ENCODE data around the gene ZNF544. TPM values are rescaled to one million over a fixed set of nuclear protein-coding genes. Genes with fewer than 3 reads are reported as not detected.

The ZNF544 gene
- total RNA-seq, 5 donors from 2014 or later (not counting 1 experiment from before 2014, with no cell fraction given) = 23.4 to 54.0 (median 47.1) TPM

DNA sequence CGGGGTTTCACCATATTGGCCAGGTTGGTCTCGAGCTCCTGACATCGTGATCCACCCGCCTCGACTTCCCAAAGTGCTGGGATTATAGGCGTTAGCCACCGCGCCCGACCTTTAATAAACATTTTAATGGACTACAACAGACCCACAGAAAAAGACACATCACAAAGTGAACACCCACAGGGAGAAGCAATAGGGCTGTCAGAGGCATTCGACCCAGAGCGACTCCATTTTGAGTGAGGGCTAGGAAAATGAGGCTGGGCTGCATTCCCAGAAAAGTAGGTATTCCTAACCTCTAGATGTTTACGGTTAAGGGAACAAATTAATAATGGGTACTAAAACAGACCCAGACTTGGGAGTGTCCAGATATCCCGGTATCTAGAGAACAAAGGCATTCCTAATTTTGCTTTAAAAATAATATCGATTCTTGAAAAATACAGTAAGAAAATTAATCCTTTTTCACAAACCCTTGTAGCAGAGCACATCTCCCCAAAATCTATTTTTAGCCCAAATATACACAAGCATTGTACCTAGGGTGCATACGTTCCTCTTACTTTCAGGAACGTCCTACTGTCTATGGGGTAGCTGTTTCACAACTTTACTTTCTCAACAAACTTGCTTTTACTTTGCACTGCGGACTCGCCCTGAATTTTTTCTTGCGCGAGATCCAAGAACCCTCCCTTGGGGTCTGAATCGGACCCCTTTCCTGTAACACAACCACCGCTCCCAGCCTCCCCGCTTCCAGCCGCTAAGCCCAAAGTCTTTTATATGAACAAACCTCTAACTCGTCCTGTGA is 49.2 kb downstream of the ZNF544 start:
- H3K27me3 Mint-ChIP-seq = no peaks in the 10 kb centered on the region
- no peak for DNase-seq
- H3K4me1 ChIP-seq (ENCODE audit: control insufficient read depth in 1 of 2, extremely low read depth in 1 of 2, insufficient read depth in 2 of 2, low read length in 2 of 2) = peaks cover 10 to 22% of the 10 kb centered on the region in 2 experiments
- peak; percentile 0 to 11 (median 4) for ATAC-seq (replicated peaks in 1 of 4)
- ChIA-PET CTCF (no interaction called here), POLR2A (interaction anchor here in 1 of 2 donors (0.5 kb wide), 3 partner anchors 9 to 45 kb away, joined by 3 to 5 read pairs (median 5); no protein-coding TSS in a partner anchor)
- H3K9me3 Mint-ChIP-seq = peaks cover 0 to 16% (median 10%) of the 10 kb centered on the region in 3 donors
- no peaks in the 10 kb centered on the region for H3K27me3 ChIP-seq (replicated peaks in 1 of 2; ENCODE audit: control insufficient read depth in 2 of 2, extremely low read depth in 1 of 2, insufficient read depth in 2 of 2, low read length in 1 of 2)
- H3K4me3 ChIP-seq (ENCODE audit: control insufficient read depth in 1 of 2, extremely low read depth in 1 of 2, low read length in 1 of 2) = peak overlapping the region; percentile 90 to 92
- no peaks in the 10 kb centered on the region for H3K9me3 ChIP-seq
- peaks cover 15 to 16% of the 10 kb centered on the region in 2 donors for H3K36me3 ChIP-seq (ENCODE audit: control insufficient read depth in 2 of 2, extremely low read depth in 1 of 2, insufficient read depth in 1 of 2, low read length in 1 of 2)
- peak overlapping the region; percentile 95 to 98 for H3K27ac Mint-ChIP-seq
- peaks cover 45 to 55% (median 46%) of the 10 kb centered on the region in 3 donors for H3K4me1 Mint-ChIP-seq
- peaks cover 39% of the 10 kb centered on the region for H3K36me3 Mint-ChIP-seq
- H3K4me3 Mint-ChIP-seq = peak overlapping the region; percentile 89 to 97 (median 94)
- peak overlapping the region; percentile 84 for H3K27ac ChIP-seq (ENCODE audit: low read length)
- 17% methylated on average over 11 of the region's 25 CpGs for WGBS (ENCODE audit: insufficient coverage)

DNA sequence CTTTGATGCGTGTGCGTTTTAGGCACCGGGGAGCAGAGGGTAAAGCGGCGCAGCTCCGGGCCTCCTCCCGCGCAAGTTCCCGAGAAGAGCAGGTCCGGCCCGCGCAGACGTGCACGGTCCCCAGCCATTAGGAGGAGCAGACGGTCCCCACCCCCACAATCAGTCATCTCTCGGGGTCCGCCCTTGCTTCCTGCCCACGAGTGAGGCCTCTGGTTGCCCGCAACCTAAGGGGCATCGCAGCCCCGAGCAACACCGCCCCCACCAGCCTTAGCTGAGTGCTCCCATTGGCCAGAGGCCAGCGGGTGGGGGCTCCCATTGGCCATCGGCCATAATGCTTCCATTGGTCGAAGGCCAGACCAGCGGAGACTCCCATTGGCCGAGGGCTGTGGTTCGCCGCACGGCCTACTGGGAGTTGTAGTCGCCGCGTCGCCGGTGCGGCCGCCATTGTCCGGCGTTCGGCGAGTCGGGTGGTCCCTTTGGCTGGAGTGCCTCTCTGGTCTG is 49.9 kb downstream of the ZNF544 start, which contains the start of gene ZNF8:
ZNF8 (plus strand) TSS at position 415 of the 501 bp plus-strand sequence. CDS start 127 bp downstream, outside the sequence.
- Histone ChIP-seq H3K9me3 (no peaks in the 10 kb centered on the region), H3K4me1 (ENCODE audit: control insufficient read depth in 1 of 2, extremely low read depth in 1 of 2, insufficient read depth in 2 of 2, low read length in 2 of 2) (peaks cover 10 to 22% of the 10 kb centered on the region in 2 experiments), H3K27ac (ENCODE audit: low read length) (peak within 1 kb of the TSS; percentile 84), H3K4me3 (ENCODE audit: control insufficient read depth in 1 of 2, extremely low read depth in 1 of 2, low read length in 1 of 2) (peak within 1 kb of the TSS; percentile 90 to 92), H3K36me3 (ENCODE audit: control insufficient read depth in 2 of 2, extremely low read depth in 1 of 2, insufficient read depth in 1 of 2, low read length in 1 of 2) (peaks cover 12 to 16% of the 10 kb centered on the region in 2 donors), H3K27me3 (replicated peaks in 1 of 2; ENCODE audit: control insufficient read depth in 2 of 2, extremely low read depth in 1 of 2, insufficient read depth in 2 of 2, low read length in 1 of 2) (no peaks in the 10 kb centered on the region)
- Mint-ChIP-seq H3K4me1 (peaks cover 46 to 55% (median 46%) of the 10 kb centered on the region in 3 donors), H3K4me3 (peak within 1 kb of the TSS; percentile 89 to 97 (median 94)), H3K27me3 (no peaks in the 10 kb centered on the region), H3K9me3 (peaks cover 0 to 16% (median 10%) of the 10 kb centered on the region in 3 donors), H3K36me3 (peaks cover 43% of the 10 kb centered on the region), H3K27ac (peak within 1 kb of the TSS; percentile 95 to 98)
- ATAC-seq (replicated peaks in 1 of 4) (peak; percentile 96 to 98 (median 97)), DNase-seq (peak; percentile 90 to 99 (median 94))
- POLR2A ChIA-PET = interaction anchor here in 1 of 2 donors (0.5 kb wide), 1 partner anchor 9 kb away, joined by 5 read pairs; no protein-coding TSS in a partner anchor
- CTCF ChIA-PET = no interaction called here
- under 1% methylated on average over 39 of the region's 42 CpGs for WGBS (ENCODE audit: insufficient coverage)

GRCh38 chr19:58279042-58279924 is 50.6 kb downstream of the ZNF544 start:
- ATAC-seq (replicated peaks in 1 of 4) (peak in 1 of 4 experiments; percentile 4), DNase-seq (peak in 23 of 35 experiments; percentile 2 to 38 (median 7))
- H3K4me1 ChIP-seq (ENCODE audit: control insufficient read depth in 1 of 2, extremely low read depth in 1 of 2, insufficient read depth in 2 of 2, low read length in 2 of 2) = peaks cover 10 to 22% of the 10 kb centered on the region in 2 experiments
- H3K27ac ChIP-seq (ENCODE audit: low read length) = peak overlapping the region; percentile 84
- CTCF ChIA-PET = interaction anchor here in 1 of 2 donors (0.6 kb wide), 1 partner anchor 60 kb away, joined by 6 read pairs; no protein-coding TSS in a partner anchor
- no peaks in the 10 kb centered on the region for H3K27me3 ChIP-seq (replicated peaks in 1 of 2; ENCODE audit: control insufficient read depth in 2 of 2, extremely low read depth in 1 of 2, insufficient read depth in 2 of 2, low read length in 1 of 2)
- Mint-ChIP-seq H3K4me1 (peaks cover 46 to 55% (median 46%) of the 10 kb centered on the region in 3 donors), H3K27me3 (no peaks in the 10 kb centered on the region), H3K4me3 (peak overlapping the region; percentile 89 to 97 (median 94)), H3K27ac (peak overlapping the region; percentile 95 to 98), H3K9me3 (peaks cover 0 to 13% (median 8%) of the 10 kb centered on the region in 3 donors), H3K36me3 (peaks cover 38% of the 10 kb centered on the region)
- 5% methylated on average over 53 of the region's 60 CpGs for WGBS (ENCODE audit: insufficient coverage)
- peaks cover 9 to 13% of the 10 kb centered on the region in 2 donors for H3K36me3 ChIP-seq (ENCODE audit: control insufficient read depth in 2 of 2, extremely low read depth in 1 of 2, insufficient read depth in 1 of 2, low read length in 1 of 2)
- no peaks in the 10 kb centered on the region for H3K9me3 ChIP-seq
- POLR2A ChIA-PET = no interaction called here
- peak overlapping the region; percentile 90 to 92 for H3K4me3 ChIP-seq (ENCODE audit: control insufficient read depth in 1 of 2, extremely low read depth in 1 of 2, low read length in 1 of 2)

- H3K4me3 ChIP-seq (ENCODE audit: control insufficient read depth in 1 of 2, extremely low read depth in 1 of 2, low read length in 1 of 2) = peak overlapping the region; percentile 90 to 92
- no peak for ATAC-seq (replicated peaks in 1 of 4)
- CTCF ChIA-PET = interaction anchor here in 1 of 2 donors (0.6 kb wide), 1 partner anchor 61 kb away, joined by 6 read pairs; no protein-coding TSS in a partner anchor
These were observed 51.2 kb downstream of the ZNF544 start for GRCh38 chr19:58279925-58280316.

DNA sequence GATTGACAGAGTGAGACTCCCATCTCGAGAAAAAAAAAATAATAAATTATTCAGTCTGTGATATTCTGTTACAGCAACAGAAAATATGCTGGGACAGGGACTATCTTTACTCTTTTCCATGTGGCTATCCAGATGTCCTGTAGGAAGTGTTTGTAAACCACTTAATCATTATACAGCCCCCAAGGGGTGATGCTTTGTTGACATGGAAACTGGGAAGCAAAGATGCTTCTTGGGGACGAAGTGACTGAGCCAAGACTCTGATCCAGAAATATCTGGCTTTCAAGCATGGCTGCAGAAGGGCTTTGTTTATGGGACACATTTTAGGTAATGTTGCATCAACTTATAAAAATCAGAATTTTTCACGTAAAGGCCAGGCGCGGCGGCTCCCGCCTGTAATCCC is 55.5 kb downstream of the ZNF544 start:
- no peaks in the 10 kb centered on the region for H3K27me3 Mint-ChIP-seq
- CTCF ChIA-PET = no interaction called here
- peaks cover 59% of the 10 kb centered on the region for H3K36me3 Mint-ChIP-seq
- H3K4me3 ChIP-seq (ENCODE audit: control insufficient read depth in 1 of 2, extremely low read depth in 1 of 2, low read length in 1 of 2) = no peak overlapping the region
- 100% methylated on average over 1 of the region's 7 CpGs for WGBS (ENCODE audit: insufficient coverage)
- no peak overlapping the region for H3K27ac ChIP-seq (ENCODE audit: low read length)
- POLR2A ChIA-PET = no interaction called here
- DNase-seq (no peak), ATAC-seq (replicated peaks in 1 of 4) (no peak)
- peaks cover 7 to 11% of the 10 kb centered on the region in 2 experiments for H3K4me1 ChIP-seq (ENCODE audit: control insufficient read depth in 1 of 2, extremely low read depth in 1 of 2, insufficient read depth in 2 of 2, low read length in 2 of 2)
- no peaks in the 10 kb centered on the region for H3K27me3 ChIP-seq (replicated peaks in 1 of 2; ENCODE audit: control insufficient read depth in 2 of 2, extremely low read depth in 1 of 2, insufficient read depth in 2 of 2, low read length in 1 of 2)
- H3K4me1 Mint-ChIP-seq = peaks cover 26 to 30% (median 28%) of the 10 kb centered on the region in 3 donors
- peaks cover 0 to 4% (median 0%) of the 10 kb centered on the region in 3 donors for H3K9me3 Mint-ChIP-seq
- H3K36me3 ChIP-seq (ENCODE audit: control insufficient read depth in 2 of 2, extremely low read depth in 1 of 2, insufficient read depth in 1 of 2, low read length in 1 of 2) = peaks cover 15 to 38% of the 10 kb centered on the region in 2 donors
- H3K4me3 Mint-ChIP-seq = no peak overlapping the region
- no peaks in the 10 kb centered on the region for H3K9me3 ChIP-seq
- H3K27ac Mint-ChIP-seq = no peak overlapping the region

More at GRCh38 chr19:58279925-58280316, 51.2 kb downstream of the ZNF544 start:
- Histone ChIP-seq H3K36me3 (ENCODE audit: control insufficient read depth in 2 of 2, extremely low read depth in 1 of 2, insufficient read depth in 1 of 2, low read length in 1 of 2) (peaks cover 9 to 10% of the 10 kb centered on the region in 2 donors), H3K9me3 (no peaks in the 10 kb centered on the region), H3K27ac (ENCODE audit: low read length) (no peak overlapping the region), H3K4me1 (ENCODE audit: control insufficient read depth in 1 of 2, extremely low read depth in 1 of 2, insufficient read depth in 2 of 2, low read length in 2 of 2) (peaks cover 10 to 22% of the 10 kb centered on the region in 2 experiments), H3K27me3 (replicated peaks in 1 of 2; ENCODE audit: control insufficient read depth in 2 of 2, extremely low read depth in 1 of 2, insufficient read depth in 2 of 2, low read length in 1 of 2) (no peaks in the 10 kb centered on the region)
- POLR2A ChIA-PET = no interaction called here
- no peak for DNase-seq
- H3K4me3 Mint-ChIP-seq = peak overlapping the region; percentile 89 to 97 (median 94)
- 70% methylated on average over 2 of the region's 4 CpGs for WGBS (ENCODE audit: insufficient coverage)
- peaks cover 46 to 54% (median 46%) of the 10 kb centered on the region in 3 donors for H3K4me1 Mint-ChIP-seq
- H3K9me3 Mint-ChIP-seq = peaks cover 0 to 8% (median 4%) of the 10 kb centered on the region in 3 donors
- H3K36me3 Mint-ChIP-seq = peaks cover 34% of the 10 kb centered on the region
- H3K27ac Mint-ChIP-seq = peak overlapping the region; percentile 69 to 95
- no peaks in the 10 kb centered on the region for H3K27me3 Mint-ChIP-seq
